Fibroblast of pulmonary artery (primary cell): ENCODE results near the gene ZNF407.
"Not testable (repeated sequence)": the region's sequence is repeated elsewhere in the genome, so short reads cannot be mapped to it uniquely, and the experiment has no call there.

ENCODE experiments used
- DNase-seq: peaks from one replicate; pipeline ENCODE4 v3.0.0-alpha.2; 2010; ENCODE audit warnings: low read depth
- H3K4me3 ChIP-seq: replicated peaks from 2 replicates; pipeline ENCODE4 v1.5.1; 2011; ENCODE audit warnings: low read depth, mild to moderate bottlenecking, control low read depth, low read length, moderate library complexity
- TF ChIP-seq, protein P1 (sequence below): IDR thresholded peaks from 2 replicates; pipeline ENCODE4 v1.5.1; 2011; ENCODE audit warnings: mild to moderate bottlenecking, control low read depth, low read length, inconsistent platforms; ENCODE audit errors: missing control alignments

Gene ZNF407

DNA sequence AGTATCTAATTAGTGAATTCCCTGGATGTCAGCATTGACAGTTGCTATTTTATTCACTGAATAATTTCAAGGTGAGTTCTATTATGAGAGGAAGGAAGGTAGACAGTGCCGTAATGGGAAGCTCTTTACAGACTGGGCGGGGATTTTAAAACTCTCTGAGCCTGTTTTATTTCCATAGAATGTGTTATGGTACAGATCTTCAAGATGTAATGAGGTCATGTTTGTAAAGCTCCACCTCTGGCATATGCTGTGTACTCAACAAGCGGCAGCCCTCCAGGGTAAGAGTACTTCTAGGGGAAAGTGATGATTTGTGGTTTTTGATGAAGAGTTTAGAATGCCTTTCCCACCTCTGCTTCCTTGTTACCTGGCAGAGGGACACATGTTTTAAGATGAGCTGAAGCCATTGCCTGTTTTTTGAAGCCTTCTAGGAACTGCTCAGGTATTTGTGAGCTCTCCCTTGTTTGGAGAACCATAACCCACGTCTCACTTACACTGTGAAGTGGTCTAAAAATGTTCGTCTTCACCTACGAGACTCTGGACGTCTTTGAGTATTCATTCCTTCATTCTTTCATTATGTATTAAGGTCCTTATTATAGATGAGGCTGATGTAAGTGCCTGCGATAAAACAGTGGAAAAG lies 360.0 kb downstream of the ZNF407 start:
- TF ChIP-seq, protein P1, sequence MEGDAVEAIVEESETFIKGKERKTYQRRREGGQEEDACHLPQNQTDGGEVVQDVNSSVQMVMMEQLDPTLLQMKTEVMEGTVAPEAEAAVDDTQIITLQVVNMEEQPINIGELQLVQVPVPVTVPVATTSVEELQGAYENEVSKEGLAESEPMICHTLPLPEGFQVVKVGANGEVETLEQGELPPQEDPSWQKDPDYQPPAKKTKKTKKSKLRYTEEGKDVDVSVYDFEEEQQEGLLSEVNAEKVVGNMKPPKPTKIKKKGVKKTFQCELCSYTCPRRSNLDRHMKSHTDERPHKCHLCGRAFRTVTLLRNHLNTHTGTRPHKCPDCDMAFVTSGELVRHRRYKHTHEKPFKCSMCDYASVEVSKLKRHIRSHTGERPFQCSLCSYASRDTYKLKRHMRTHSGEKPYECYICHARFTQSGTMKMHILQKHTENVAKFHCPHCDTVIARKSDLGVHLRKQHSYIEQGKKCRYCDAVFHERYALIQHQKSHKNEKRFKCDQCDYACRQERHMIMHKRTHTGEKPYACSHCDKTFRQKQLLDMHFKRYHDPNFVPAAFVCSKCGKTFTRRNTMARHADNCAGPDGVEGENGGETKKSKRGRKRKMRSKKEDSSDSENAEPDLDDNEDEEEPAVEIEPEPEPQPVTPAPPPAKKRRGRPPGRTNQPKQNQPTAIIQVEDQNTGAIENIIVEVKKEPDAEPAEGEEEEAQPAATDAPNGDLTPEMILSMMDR = no peak
- DNase-seq = no peak

DNA sequence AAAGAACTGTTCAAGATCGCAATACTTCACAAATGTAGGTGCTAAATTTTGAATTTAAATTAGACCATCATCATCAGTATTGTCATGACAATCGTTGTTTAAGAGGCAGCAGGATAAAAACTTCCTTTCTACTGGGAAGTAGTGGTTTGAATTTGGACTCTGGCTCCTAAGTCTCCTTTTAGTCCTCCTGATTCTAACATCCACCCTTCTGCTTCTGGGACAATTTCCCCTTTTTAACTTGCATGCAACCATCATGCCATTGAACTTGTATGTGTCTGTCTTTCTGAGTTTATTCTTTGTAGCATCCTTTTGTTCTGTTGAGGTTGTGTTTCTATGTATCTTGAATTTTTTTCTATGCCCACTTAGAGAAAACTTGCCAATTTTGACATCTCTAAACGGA lies 361.5 kb downstream of the ZNF407 start:
- TF ChIP-seq, protein P1 = no peak
- no peak for DNase-seq
- H3K4me3 ChIP-seq = no peak overlapping the region

More for the DNA sequence above, 360.0 kb downstream of the ZNF407 start:
- no peak overlapping the region for H3K4me3 ChIP-seq

DNA sequence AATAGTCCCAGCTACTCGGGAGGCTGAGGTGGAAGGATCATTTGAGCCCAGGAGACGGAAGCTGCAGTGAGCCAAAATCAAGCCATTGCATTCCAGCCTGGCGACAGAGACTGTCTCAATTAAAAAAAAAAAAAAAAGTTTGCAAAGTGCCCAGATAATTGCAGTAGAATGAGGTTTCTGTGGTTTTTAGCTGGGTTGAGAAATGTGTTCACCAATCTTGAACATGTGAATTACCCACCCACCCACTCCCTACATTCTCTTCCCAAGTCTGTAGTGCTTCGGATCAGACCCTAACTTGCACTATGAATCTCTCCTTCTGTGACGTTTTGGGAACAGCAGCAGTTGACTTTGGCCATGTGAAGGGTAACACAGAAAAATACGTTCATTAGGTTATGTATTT lies 363.9 kb downstream of the ZNF407 start:
- TF ChIP-seq, protein P1 = no peak
- H3K4me3 ChIP-seq = no peak overlapping the region
- no peak for DNase-seq

DNA sequence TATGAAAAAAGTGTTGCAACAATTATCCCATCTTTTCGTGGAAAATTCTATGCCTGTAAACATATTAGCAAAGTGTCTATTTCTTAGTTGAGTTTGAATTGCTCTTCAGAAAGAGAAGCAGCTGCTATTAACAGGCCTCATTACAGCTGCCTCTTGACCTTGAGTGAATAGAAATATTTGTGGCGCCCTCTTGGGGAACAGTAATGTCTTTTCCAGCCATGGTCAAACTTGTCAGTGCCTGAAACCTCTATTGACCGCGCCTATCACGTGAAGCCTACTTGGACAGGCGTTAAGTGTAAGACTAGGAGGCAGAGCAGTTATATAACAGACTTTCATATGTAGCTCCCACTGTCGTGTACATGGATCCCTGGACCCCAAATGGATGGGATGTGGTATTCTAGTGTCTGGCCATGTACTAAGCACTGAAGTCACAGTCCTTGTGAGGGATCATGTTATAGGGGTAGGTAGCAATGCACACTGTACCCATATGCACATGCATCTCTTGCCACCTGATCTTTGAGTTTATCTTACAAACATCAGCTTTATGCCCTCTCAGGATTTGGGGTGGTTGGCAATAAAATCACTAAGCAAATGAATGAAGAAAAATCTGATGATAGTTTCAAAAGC lies 366.3 kb downstream of the ZNF407 start:
- TF ChIP-seq, protein P1 = peak; percentile 48
- no peak overlapping the region for H3K4me3 ChIP-seq
- peak; percentile 67 for DNase-seq

DNA sequence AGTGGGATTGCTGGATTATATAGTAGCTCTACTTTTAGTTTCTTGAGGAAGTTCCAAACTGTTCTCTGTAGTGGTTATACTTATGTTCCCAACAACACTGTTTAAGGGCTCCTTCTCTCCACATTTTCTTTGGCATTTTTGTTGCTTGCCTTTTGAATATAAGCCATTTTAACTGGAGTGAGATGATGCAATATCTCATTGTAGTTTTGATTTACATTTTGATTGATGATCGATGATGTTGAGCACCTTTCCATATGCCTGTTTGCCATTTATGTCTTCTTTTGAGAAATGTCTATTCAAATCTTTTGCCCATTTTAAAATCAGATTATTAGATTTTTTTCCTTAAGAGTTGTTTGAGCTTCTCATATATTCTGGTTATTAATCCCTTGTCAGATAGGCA lies 368.0 kb downstream of the ZNF407 start:
- TF ChIP-seq, protein P1 = no peak
- DNase-seq = no peak
- no peak overlapping the region for H3K4me3 ChIP-seq

DNA sequence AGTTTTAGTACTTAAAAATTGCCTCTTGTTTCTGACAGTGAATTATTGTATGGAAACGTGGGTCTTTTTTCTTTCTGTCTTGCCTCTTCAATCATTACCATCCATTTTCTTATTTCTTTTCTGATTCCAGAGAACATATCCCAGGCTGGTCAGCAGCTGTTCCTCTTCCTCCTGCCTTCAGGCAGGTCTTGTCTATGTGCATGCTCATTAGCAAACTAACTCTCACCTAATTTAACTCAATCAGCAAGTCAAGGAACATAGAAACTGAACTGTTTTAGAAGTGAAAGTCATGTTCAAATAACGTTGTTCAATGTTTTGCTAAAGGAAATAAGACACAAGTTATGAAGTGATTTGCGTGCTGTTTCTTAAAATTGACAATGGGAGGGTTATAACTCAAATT lies 369.8 kb downstream of the ZNF407 start:
- H3K4me3 ChIP-seq = no peak overlapping the region
- DNase-seq = no peak
- TF ChIP-seq, protein P1 = no peak

DNA sequence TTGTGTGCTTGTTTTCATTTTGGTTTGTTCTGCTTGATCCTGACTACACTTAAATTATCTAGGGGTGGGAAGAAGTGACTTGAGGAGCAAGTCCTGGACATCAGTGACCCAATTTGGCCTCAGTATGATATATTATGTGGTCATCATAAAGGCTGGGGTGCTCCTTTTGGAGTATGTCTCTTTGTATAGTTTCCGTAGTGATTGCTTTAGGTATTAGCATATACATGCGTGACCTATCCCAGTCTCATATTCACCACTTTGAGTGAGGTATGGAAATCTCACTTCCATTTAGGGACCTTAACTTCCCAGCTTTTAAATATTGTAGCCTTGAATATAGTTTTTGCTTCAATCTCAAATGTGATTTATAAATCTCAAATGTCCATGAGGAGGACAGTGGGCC lies 370.3 kb downstream of the ZNF407 start:
- TF ChIP-seq, protein P1 = no peak
- no peak overlapping the region for H3K4me3 ChIP-seq
- DNase-seq = no peak

DNA sequence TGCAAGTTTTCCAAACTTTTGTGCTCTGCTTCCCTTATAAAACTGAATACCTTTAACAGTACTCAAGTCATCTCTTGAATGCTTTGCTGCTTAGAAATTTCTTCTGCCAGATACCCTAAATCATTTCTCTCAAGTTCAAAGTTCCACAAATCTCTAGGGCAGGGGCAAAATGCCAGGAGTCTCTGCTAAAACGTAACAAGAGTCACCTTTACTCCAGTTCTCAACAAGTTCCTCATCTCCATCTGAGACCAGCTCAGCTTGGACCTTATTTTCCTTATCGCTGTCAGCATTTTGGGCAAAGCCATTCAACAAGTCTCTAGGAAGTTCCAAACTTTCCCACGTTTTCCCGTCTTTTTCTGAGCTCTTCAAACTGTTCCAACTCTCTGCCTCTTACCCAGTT lies 373.7 kb downstream of the ZNF407 start:
- DNase-seq, H3K4me3 ChIP-seq: not testable (repeated sequence)

DNA sequence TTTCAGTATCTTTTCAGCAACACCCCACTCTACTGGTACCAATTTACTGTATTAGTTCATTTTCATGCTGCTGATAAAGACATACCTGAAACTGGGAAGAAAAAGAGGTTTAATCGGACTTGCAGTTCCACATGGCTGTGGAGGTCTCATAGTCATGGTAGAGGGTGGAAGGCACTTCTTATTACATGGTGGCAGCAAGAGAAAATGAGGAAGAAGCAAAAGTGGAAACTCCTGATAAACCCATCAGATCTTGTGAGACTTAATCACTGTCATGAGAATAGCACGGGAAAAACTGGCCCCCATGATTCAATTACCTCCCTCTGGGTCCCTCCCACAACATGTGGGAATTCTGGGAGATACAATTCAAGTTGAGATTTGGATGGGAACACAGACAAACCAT lies 374.1 kb downstream of the ZNF407 start:
- H3K4me3 ChIP-seq, DNase-seq: not testable (repeated sequence)
